H1 (cell line): ENCODE measurements around the gene RYR3. TPM values are rescaled to one million over a fixed set of nuclear protein-coding genes. Genes with fewer than 3 reads are reported as not detected.

Experiments used
- ASH2L ChIP-seq: fragments of 200-600, 300-600 bp; sonication (generic); IDR thresholded peaks from one replicate; pipeline ENCODE4 v1.7.1; 2017; ENCODE audit warnings: low read length
- BRCA1 ChIP-seq: IDR thresholded peaks from 2 replicates; pipeline ENCODE4 v1.6.1; 2012; ENCODE audit warnings: low read depth, low read length, improper control_type of control experiment
- JUND ChIP-seq: IDR thresholded peaks from 2 replicates; pipeline ENCODE4 v1.6.1; 2011; ENCODE audit warnings: mild to moderate bottlenecking, improper control_type of control experiment, low read length
- KDM5A ChIP-seq: fragments of 200-600 bp; IDR thresholded peaks from 2 replicates; pipeline ENCODE4 v1.7.1; 2012; ENCODE audit warnings: mild to moderate bottlenecking, low read length, inconsistent platforms, mixed read lengths
- NRF1 ChIP-seq: IDR thresholded peaks from 2 replicates; pipeline ENCODE4 v1.6.1; 2011; ENCODE audit warnings: mild to moderate bottlenecking, low read depth, low read length, improper control_type of control experiment
- POU5F1 ChIP-seq: IDR thresholded peaks from 2 replicates; pipeline ENCODE4 v1.6.1; 2011; ENCODE audit warnings: low read depth, mild to moderate bottlenecking, low read length, moderate library complexity
- SAP30 ChIP-seq: fragments of 300-600 bp; sonication (generic); IDR thresholded peaks from 2 replicates; pipeline ENCODE4 v1.7.1; 2012; ENCODE audit warnings: low read length, moderate library complexity, mild to moderate bottlenecking, inconsistent platforms; ENCODE audit not compliant: insufficient read depth, insufficient replicate concordance
- SIN3A ChIP-seq, 2 experiments: IDR thresholded peaks in 1 of 2; conservative IDR thresholded peaks in 1 of 2; 2 replicates each; pipeline ENCODE4 v1.6.1; 2011 to 2012; ENCODE audit warnings: low read length in 2 of 2, improper control_type of control experiment in 1 of 2, low read depth in 1 of 2, mild to moderate bottlenecking in 1 of 2
- SP1 ChIP-seq: IDR thresholded peaks from 2 replicates; pipeline ENCODE4 v1.6.1; 2011; ENCODE audit warnings: low read depth, low read length
- TBP ChIP-seq: IDR thresholded peaks from 2 replicates; pipeline ENCODE4 v1.6.1; 2011; ENCODE audit warnings: low read depth, low read length, improper control_type of control experiment
- YY1 ChIP-seq: IDR thresholded peaks from 2 replicates; pipeline ENCODE4 v1.6.1; 2011; ENCODE audit warnings: low read depth, mild to moderate bottlenecking, low read length
- ZNF274 ChIP-seq: IDR thresholded peaks from 2 replicates; pipeline ENCODE4 v1.7.0; 2012; ENCODE audit warnings: low read length, borderline replicate concordance; ENCODE audit errors: extremely low read depth
- polyA plus RNA-seq, 7 experiments: library from polyadenylated mRNA; depleted of rRNA in 3 of 7; stranded (reverse) in 5 of 7; unstranded in 2 of 7; fragments of >200 nt in 5 of 7; fragments of 200-250 nt in 2 of 7; gene quantifications; 1 replicate in 5 of 7; 2 replicates in 1 of 7; 4 replicates in 1 of 7; pipeline versions ENCODE4 v1.2.1 to v1.2.3, GENCODE V29; 2011 to 2013; ENCODE audit warnings: missing spikeins in 2 of 7, mixed read lengths in 2 of 7
- total RNA-seq: library from RNA; stranded (reverse); fragmentation: NEBNext Ultra II Directional; extraction: Animal tissue kit (Norgen Biotek cat#: 25700); gene quantifications from 2 replicates; pipeline ENCODE4 v1.2.1, GENCODE V29; 2021

The RYR3 gene
- total and polyA plus RNA-seq, 2 of the 8 experiments (the other 6 are each of a cell fraction or from before 2014, with no cell fraction given), result 0.33 to 3.4 TPM

- no peak for TF ChIP-seq ZNF274
- no peak for TF ChIP-seq YY1
- no peak for TF ChIP-seq BRCA1
- no peak for TF ChIP-seq SIN3A (conservative IDR thresholded peaks at IDR 0.05 in 1 of 2, IDR thresholded peaks at IDR 0.05 in 1 of 2; ENCODE audit: low read depth in 1 of 2, low read length in 2 of 2)
- TF ChIP-seq SAP30, result no peak
- no peak for TF ChIP-seq SP1
- no peak for TF ChIP-seq ASH2L
- TF ChIP-seq TBP, result no peak
- TF ChIP-seq KDM5A, result no peak
- TF ChIP-seq NRF1, result no peak
- TF ChIP-seq JUND, result no peak
- no peak for TF ChIP-seq POU5F1
Measured at GRCh38 chr15:33500432-33501195, 189.8 kb downstream of the RYR3 start (continued).
